ELF-1 (cell line): Measurements from ENCODE around the gene RHOT1.
"Not testable (repeated sequence)": the region's sequence is repeated elsewhere in the genome, so short reads cannot be mapped to it uniquely, and the experiment has no call there.

Source experiments
- DNase-seq: peaks from one replicate; pipeline ENCODE4 v3.0.0-alpha.2; 2016; ENCODE audit warnings: low read depth, low spot score

RHOT1 gene

DNA sequence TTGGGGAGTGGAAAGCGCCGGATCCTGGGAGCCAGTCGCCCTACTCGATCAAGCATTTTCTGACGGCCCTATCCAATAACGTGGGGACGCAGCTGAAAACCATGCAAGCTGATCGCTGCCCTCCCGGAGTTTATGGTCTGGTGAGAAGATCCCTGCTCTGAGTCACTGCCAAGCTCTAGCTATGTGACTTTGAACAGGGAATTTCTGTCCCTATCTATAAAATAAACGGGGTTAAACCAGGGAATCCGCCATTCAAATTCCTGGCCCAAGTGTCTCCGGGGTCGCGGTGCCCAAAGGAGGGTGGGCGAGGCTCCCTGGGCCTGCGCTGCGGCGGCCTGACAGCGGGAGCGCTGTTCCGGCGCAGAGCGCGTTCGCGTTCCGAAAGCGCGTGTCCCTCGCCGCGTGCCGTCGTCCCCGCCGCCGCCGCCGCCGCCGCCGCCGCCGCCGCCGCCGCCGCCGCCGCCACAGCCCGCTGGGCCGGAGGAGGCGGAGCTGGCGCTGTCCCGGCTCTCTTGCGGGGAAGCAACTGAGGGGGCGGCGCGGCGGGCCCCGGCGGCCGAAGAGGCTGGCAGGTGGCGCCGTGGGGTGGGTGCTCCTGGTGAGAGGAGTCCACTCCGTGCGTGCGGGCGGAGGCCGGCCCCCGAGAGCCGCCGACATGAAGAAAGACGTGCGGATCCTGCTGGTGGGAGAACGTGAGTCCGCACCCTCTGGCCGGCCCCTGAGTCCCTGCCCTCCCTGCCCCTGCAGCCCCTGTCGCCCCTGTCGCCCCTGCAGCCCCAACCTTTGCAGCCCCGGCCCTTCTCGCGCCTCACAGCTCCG lies at the start of gene RHOT1:
Gene RHOT1, plus strand, starts transcription at position 465 of the 819 bp plus-strand sequence. Its CDS starts 191 bp downstream, at position 656.
- peak; percentile 86 for DNase-seq

DNA sequence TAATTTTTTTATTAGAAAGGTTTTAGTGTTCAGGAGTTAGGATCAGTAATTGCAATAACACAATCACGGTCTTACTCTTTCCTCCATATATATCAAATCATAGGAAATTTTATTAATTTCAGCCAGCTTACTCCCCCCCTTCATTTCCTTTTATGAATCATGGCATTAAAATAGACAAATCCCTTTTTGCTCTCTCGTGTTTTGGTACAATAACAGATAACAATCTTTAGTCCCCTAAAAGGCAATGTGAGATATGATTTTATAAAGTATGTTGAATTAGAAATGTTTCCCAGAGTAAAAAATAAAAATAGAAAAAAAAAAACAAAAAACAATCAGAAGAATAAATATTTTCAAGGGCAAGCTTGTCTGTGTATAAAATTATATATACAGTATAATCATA lies 42.6 kb upstream of the RHOT1 start:
- no peak for DNase-seq

DNA sequence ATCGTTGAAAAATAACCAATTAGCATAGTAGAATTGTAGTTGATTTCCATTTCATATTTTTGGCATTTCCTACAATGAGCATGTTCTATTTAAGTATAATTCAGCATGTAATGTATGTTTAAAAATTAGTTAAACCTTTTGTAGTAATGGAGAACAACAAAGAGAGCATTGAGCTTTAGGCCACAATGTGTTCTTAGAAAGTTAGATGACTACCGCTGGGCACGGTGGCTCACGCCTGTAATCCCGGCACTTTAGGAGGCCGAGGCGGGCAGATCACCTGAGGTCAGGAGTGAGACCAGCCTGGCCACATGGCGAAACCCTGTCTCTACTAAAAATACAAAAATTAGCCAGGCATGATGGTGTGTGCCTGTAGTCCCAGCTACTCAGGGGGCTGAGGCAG lies 42.0 kb upstream of the RHOT1 start:
- DNase-seq: not testable (repeated sequence)

DNA sequence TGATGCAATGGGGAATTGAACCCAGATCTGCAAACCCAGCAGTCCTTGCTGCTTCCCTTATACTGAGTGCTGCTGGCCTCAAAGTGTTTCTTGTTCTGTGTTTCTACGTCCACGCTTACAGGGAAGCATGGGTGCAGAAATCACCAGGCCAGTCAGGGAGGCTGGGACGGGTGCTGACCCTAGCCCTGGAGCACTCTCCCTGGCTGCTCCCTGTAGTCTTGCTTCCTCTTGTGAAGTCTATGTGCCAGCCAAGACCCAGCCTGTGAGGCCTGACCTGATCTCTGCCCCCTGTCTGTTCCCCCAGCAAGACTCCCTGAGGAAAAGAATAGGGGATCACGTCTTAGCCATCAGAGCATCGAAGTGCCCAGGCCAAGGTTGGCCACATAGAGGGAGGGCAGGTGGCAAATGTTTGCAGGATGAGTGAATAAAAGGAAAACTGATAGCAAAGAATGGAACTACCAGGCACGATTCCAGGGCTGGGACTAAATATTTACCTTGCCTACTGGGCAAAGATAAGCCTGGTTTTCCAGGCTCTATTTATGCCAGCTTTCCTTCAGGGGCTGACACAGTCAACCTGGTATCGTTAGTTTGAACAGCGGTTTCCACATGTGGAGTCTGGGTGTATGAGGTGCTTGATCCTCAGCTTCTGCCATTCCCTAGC lies 41.2 kb upstream of the RHOT1 start:
- no peak for DNase-seq

DNA sequence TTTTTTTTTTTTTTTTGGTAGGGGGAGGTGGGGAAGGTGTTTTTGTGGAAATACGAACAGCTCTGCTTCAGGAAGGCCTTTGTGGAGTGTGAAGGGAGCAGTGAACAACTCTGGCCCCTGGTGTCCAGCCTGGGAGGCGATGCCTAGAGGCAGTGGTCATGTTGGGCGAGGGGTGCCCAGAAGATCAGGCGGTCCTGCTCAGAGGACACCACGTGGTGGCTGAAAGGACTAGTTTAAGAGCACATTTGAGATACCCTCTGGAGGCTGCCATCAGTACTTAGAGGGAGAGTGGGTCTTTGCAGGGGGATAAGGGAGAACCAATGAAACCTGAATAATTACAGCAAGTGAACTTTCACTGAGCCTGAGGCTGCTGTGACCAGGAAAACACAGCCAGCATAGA lies 40.1 kb upstream of the RHOT1 start:
- DNase-seq: no peak

DNA sequence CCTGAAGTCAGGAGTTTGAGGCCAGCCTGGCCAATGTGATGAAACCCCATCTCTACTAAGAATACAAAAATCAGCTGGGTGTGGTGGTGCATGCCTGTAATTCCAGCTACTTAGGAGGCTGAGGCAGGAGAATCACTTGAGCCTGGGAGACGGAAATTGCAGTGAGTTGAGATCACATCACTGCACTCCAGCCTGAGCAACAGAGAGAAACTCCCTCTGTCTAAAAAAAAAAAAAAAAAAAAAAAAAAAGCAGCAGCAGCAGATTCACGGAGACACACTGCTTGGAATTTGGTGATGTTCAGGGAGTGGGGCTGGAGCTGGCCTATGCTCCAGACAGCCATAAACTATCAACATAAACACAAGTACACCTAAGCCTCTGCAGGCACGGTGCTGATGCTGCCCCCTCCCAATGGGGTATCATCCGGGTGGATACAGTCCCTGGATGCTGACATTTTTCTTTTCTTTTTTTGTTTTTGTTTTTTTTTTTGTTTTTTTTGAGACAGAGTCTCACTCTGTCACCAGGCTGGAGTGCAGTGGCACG lies 39.6 kb upstream of the RHOT1 start:
- DNase-seq: peak; percentile 27

DNA sequence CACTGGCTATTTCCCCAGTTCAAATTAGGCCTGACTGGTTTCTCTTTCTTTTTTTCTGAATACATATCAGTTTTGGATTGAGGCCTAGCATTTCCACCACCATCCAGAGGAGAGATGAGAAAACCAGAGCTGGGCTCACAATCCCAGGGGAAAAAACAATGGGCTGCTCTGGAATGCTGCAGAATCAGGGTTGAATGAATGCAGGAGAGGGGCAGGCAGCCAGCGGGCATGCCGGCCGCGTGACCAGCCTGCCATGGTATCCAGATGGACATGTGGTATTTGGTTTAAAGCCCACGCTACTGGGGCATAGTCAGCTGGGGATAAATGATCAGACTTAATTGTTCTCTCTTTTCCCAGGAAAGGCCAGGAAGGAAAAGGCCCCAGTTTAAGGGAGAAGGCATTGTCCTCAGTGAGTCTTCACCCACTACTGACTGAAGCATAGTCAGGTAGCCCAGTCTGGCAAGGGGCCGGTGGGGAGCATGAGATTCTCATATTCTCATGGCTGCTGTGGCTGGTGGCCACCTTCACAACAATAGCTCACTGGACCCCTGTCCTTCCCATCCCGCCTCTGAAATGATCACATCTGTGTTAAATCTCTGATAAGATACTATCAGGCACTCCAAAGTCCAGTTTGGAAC lies 38.7 kb upstream of the RHOT1 start:
- no peak for DNase-seq

DNA sequence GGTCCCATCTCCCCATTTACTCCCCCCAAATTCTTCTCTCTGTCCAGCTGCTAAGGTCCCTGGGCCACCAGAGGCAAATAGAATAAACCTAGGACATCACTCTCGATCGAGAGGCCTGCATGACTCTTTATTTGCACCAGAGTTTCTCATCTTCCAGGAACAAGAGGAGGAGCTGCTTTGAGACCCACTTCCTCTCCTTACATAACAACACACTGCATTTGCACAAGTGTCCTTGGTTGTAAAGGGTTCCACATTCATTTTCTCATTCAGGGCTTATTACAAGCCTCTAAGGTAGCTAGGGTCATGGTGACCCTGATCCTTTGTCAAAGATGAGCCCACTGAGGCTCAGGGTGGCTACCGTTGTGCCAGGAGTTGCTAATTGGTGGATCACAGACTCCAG lies 38.1 kb upstream of the RHOT1 start:
- DNase-seq: no peak

DNA sequence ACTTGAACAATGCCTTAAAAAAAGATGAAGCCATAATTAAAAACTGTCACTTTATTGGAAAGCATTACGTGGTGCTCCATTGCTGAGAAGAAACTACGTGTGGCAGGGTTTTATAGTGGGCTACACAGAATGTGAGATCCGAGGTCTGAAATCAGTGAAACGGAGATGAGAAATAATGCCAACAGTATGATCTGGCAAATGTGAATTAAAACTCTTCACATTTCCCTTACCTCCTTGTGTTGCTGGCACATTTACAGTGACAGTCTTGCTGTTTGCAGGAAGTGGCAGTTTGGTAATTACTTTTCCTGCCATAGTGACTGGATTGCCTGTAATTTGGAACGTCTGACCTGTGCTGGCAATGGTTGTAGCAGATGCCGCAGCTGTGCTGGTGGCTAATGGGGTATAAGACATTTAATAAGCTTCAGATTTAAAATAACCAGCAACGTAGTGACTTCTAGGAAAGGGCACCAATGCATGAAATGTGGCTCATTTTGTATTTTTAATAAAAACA lies 35.8 kb upstream of the RHOT1 start:
- not testable (repeated sequence) for DNase-seq

DNA sequence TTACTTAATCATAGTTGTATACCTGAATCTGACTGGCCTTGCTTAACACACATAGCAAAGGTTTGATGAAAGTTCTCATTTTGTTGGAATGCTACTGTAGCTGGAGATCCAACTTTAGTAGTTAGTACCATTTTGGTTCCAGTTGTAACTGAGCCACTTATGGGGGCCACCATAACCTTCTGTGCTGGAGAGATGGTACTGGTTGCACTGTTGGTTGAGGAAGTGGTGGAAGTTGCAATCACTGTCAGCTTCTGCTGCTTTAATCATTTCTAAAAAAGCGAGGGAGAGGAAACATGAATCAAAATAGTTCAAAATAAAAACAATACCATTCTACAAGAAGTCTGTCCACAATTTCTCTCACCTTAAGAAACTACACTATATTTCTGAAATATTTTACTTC lies 35.1 kb upstream of the RHOT1 start:
- not testable (repeated sequence) for DNase-seq

DNA sequence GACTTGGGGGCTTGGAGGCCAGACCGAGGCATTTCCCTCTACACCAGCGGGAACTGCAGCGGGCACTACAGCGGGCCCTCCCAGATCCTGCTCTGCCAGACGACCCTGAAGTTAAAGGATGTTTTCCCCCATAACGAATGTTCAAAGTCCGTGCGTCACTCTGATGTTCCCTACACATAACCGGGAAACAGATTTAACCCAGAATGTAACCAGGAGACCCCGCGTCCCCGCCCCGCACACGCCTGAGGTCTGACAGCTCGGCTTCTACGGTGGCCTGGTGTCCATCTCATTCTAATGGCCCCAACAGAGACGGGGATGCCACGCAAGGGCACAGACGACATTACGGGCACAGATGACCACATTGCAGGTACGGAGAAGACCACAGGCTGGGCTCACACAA lies 31.7 kb upstream of the RHOT1 start:
- DNase-seq: no peak

DNA sequence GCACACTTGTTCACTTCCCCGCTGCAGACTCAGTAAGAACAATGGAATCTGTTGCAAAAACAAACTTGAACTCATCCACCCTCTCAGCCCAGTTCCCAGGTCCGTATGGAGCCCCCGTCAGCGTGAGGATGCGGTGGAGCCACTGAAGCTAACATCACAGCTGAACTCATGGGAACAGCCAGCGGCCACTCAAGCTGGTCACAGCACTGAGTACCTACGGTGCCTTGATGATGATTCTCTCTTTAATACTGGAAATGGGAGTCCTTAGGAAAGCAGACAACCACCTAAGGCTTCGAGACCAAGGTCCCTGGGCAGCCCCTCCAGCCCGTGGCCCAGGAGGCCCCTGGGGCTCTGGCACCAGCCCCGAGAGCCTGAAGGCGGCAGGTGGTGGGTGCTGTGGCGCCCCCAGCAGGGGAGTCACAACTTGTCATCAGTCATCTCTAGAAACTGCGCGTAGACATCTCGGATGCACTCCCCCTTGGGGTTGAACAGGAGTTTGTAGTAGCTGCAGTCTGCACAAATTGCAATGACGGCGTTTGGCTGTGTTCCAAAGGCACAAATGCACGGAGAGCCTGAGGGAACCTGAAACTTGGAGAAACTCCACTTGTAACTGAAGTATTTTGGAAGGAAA lies 31.0 kb upstream of the RHOT1 start:
- peak; percentile 72 for DNase-seq

DNA sequence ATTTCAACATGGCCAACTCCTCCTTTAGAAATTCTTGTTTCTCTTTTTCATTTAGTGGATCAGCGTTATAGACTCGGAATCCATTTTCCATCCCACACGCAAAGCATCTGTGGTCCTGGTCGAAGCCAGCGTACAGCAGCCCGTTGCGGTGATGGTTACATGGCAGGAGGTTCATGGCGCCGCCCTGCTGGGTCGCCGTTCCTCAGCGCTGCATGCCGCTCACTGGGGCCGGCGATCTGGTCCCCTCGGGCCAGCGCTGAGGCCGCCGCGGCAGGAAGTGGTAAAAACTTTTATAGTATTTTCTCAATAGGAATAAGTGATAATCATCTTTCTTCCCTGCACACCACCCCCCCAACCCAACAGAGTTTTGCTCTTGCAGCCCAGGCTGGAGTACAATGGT lies 29.9 kb upstream of the RHOT1 start:
- DNase-seq: no peak

DNA sequence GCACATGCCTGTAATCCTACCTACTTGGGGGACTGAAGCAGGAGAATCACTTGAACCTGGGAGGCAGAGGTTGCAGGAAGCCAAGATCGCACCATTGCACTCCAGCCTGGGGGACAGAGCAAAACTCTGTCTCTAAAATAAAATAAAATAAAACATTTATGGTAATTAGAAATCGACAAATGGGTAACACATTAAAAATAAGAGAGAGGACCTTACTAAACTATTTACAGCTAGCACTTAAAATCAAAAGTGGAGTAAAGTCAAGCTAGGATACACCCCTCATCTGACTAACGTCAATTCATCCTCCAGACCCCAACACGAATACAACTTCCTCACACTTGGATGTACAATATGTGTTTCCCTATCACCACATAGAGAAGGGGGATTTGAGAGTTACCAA lies 27.8 kb upstream of the RHOT1 start:
- no peak for DNase-seq

DNA sequence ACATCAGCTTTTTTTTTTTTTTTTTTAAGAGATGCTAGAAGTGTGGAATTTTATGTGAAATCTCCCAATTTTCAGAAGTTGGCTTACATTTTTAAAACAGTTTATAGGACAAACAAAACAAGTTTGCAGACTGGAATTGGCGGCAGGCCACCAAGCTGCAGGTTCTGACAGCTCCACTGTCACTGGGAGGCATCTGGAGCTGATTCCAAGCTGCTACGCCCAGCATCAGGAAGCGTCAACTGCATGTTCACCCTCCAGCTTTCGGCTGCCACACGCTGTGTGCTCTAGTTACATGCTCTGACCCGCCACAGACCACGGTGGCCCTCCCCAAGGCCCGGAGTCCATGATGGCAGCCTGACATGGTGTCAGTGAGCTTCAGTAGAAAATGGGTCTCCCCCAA lies 26.8 kb upstream of the RHOT1 start:
- not testable (repeated sequence) for DNase-seq

DNA sequence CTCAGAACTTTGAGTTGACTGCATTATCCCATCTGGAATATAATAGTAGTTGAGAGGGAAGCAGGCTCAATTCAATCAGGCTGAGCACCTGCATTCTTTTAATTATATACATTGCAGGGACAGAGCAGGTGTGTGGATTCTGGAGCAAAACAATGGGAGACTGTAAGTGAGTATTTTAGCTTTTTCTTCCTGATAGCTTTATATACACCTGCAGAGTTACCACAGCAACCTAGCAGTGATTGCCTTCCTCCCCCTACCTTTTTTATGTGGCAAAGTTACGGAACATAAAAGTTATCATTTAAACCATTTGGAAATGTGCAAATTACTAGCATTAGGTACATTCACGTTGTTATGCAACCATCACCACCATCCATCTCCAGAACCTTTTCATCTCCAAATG lies 25.4 kb upstream of the RHOT1 start:
- no peak for DNase-seq

DNA sequence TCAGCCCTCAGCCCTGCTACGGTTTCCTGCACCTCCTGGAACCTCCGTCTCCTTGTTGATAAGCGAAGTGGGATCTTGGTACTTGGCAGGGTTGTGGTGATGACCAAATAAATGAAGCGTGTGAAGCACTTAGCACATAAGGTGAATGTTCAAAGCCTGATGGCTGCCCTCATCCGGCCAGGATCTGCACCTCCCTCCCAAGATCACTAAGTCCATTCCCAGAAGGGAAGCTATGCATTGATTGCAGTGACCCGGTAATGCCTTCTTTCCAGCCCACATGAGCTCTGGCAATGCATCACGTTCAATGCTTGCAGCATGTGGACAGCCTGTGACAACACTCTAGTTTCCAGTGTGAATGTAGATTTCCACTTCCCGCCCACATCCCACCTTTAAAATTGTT lies 24.9 kb upstream of the RHOT1 start:
- DNase-seq: no peak

DNA sequence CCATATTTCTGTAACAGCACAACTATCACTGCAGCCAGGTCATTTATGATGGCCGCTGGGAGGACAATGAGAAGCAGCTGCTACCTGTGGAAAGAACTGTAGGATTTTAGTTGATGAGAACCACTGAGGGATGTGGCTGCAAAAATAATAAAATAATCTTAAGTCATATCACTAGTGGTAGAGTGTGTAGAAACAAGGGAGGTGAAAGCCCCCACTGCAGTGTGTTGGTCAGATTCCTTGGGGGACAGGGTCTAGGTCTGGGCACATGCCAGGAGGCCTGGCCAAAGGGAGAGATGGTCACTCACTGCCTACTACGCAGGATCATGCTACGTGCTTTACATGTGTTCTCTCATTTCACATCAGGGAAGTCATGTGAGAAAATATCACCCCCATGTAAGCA lies 24.2 kb upstream of the RHOT1 start:
- not testable (repeated sequence) for DNase-seq

DNA sequence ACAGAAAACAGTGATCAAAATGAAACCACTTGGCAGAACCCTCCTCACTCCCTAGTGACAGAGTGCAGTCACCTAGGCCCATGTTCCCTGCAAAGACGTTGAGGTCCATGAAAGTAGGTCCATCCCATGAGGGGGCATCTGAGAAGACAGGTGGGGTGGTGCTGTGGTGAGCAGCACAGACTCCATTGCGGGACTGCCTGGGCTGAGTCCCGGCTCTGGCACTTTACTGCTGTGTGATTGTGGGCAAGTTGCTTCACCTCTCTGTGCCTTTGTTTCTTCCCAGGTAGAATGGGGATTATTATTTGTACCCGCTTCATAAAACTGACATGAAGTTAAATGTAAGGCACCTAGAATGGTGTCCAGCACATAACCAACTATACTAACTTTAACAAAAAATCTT lies 23.5 kb upstream of the RHOT1 start:
- DNase-seq: no peak

DNA sequence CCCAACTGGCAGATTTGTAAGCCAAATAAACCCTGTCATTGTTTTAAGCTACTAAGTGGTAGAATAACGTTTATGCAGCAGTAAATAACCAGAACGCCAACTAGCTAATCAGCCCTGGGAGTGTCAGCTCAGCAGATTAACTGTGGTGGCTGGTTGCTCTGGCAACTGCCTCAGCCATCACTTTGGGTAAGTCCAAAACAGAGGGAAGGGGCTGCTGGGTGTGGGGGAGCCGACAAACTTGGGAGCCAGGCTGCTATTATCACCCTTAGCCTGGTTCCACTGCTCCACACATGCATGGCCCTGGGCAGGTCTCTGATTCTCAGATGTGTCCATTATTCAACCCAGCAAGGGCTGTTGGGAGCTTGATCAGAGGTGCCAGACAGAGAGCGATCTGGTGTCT lies 22.2 kb upstream of the RHOT1 start:
- DNase-seq: no peak

DNA sequence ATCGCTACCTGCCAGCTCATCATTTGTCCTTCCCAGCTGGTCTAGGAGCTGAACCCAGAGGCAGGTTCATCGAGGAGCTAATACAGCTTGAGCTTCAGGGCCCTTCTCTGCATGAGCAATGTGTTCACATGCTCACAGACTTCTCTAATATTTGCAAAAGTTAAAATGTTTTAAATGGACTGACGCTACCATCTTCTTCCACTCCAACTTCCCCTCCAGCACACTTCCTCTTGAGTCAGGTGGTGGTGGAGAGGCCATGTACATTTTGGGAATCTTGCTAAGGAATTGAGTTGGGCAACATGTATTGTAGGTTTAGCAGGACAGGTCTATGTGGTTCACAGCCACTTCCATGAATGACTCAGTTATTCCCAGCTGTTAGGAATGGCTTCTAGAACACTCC lies 21.6 kb upstream of the RHOT1 start:
- no peak for DNase-seq

DNA sequence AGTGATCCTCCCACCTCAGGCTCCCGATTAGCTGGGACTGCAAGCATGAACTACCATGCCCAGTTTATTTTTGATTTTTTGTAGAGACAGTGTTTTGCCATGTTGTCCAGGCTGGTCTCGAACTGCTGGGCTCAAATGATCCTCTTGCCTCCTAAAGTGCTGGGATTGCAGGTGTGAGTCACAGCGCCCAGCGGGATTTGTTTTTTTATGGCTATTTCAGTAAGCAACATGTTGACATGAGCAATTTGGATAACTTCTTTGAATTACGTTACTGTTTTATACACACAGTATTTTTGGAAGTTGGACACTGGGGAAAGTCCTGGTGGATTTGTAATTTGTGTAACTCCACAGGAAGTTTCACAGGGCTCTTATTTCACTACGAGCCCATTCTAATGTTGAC lies 18.5 kb upstream of the RHOT1 start:
- no peak for DNase-seq
